ENCODE results near the gene PTPRN2. TPM values are rescaled to one million over a fixed set of nuclear protein-coding genes. Genes with fewer than 3 reads are reported as not detected.

Gene PTPRN2
- total RNA-seq, 1 donor from 2014 or later: 15.4 TPM

DNA sequence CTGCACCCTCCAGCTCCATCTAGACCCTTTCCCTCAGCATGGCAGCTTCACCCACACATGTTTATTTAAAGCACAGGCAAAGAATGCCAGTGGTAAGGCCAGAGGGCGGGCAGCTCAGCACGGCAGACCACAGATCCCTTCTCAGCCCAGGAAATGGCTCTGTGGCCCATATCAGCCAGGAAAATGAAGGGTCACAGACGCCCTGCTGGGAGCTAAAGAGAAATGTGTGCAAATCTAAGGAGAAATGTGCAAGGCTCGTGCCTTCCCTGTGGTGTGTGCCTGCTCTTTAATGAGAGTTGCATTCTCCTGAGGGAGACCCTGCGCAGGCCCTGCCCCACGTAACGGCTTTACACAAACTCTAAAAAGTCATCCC is 23.0 kb downstream of the PTPRN2 start:
- no peak for DNase-seq (ENCODE audit: extremely low spot score, unreplicated experiment)
- no peak overlapping the region for H3K4me3 Mint-ChIP-seq
- no peak overlapping the region for H3K27ac Mint-ChIP-seq
- peaks cover 14% of the 10 kb centered on the region for H3K27me3 Mint-ChIP-seq
- no peaks in the 10 kb centered on the region for H3K9me3 Mint-ChIP-seq
- no peaks in the 10 kb centered on the region for H3K36me3 Mint-ChIP-seq
- TF ChIP-seq, protein P1, sequence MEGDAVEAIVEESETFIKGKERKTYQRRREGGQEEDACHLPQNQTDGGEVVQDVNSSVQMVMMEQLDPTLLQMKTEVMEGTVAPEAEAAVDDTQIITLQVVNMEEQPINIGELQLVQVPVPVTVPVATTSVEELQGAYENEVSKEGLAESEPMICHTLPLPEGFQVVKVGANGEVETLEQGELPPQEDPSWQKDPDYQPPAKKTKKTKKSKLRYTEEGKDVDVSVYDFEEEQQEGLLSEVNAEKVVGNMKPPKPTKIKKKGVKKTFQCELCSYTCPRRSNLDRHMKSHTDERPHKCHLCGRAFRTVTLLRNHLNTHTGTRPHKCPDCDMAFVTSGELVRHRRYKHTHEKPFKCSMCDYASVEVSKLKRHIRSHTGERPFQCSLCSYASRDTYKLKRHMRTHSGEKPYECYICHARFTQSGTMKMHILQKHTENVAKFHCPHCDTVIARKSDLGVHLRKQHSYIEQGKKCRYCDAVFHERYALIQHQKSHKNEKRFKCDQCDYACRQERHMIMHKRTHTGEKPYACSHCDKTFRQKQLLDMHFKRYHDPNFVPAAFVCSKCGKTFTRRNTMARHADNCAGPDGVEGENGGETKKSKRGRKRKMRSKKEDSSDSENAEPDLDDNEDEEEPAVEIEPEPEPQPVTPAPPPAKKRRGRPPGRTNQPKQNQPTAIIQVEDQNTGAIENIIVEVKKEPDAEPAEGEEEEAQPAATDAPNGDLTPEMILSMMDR (conservative IDR thresholded peaks at IDR 0.05): no peak
- no peaks in the 10 kb centered on the region for H3K4me1 Mint-ChIP-seq (ENCODE audit: unreplicated experiment)

DNA sequence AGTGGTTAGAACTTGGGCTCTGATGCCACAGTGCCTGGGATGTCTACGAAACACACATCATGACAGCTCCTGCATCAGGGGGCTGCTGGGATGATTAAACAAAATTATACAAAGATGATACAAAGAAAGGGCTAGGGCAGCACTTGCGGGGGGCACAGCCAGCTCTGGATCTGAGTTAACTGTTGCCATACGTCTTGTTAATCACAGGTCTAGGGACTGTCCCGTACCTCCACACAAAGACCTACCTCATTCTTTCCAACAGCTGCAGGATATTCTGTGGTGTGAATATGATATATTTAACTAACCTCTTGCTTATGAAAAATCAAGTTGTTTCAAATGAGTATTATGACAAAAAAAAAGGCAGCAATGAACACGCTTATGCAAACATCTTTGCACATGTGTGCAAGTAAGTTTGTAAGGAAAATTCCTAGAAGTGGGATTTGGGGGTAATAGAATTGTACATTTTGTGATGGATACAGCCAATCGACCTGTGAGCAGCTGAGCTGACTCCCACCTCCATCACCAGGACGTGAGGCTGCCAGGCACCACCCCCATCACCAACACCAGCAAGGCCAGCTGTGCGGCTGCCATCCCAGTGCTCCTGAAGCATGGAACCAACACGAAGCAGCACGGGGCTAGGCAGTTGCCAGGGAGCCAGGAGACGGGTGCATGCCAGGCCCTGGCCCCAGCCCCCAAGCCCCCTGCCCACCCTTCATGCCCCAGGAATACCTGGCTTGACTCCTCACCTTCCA is 23.5 kb downstream of the PTPRN2 start:
- Mint-ChIP-seq H3K9me3 (no peaks in the 10 kb centered on the region), H3K4me3 (no peak overlapping the region), H3K27ac (no peak overlapping the region), H3K4me1 (ENCODE audit: unreplicated experiment) (no peaks in the 10 kb centered on the region), H3K27me3 (peaks cover 13% of the 10 kb centered on the region), H3K36me3 (no peaks in the 10 kb centered on the region)
- DNase-seq (ENCODE audit: extremely low spot score, unreplicated experiment): no peak
- TF ChIP-seq, protein P1 (conservative IDR thresholded peaks at IDR 0.05): no peak

DNA sequence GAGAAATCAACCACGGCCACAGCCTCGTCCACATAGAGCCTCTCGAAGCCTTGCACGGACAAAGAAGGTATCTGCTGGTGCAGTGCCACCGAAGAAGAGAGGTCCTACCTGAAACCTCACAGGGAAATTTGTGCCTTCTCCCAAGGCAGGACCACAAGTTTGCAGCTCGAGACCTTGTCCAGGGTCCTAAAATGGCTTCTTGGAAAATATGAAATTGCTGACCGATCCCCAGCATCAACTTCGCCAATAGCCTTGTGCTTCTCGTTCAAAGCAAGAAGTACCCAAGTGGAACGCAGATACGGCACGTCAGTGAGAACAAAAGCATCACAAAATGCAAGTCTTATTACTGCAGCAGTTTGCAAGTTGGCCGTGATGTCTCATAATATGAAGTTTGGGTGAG is 24.6 kb downstream of the PTPRN2 start:
- no peaks in the 10 kb centered on the region for H3K4me1 Mint-ChIP-seq (ENCODE audit: unreplicated experiment)
- TF ChIP-seq, protein P1 (conservative IDR thresholded peaks at IDR 0.05): no peak

DNA sequence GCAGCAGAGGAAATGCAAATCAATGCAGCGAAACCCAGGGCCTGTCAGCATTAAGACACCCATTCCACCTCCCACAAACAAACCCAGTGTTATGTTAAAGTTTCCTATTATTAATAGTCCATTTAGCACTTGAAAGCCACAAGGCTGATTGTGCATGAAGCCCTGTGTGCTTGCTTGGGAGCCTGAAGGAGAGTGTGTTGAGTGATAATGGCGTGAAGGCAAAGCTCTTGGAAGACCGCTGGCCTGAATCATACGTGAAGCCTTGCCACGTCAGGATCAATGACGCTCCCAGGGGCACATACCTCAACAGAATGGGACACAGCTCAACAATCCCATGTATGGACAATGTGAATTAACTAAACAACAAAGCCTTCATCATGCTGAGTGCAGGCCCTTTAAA is 25.1 kb downstream of the PTPRN2 start:
- Mint-ChIP-seq H3K4me3 (no peak overlapping the region), H3K9me3 (no peaks in the 10 kb centered on the region), H3K36me3 (no peaks in the 10 kb centered on the region), H3K27me3 (peaks cover 12% of the 10 kb centered on the region), H3K27ac (no peak overlapping the region), H3K4me1 (ENCODE audit: unreplicated experiment) (no peaks in the 10 kb centered on the region)
- TF ChIP-seq, protein P1 (conservative IDR thresholded peaks at IDR 0.05): no peak
- DNase-seq (ENCODE audit: extremely low spot score, unreplicated experiment): no peak

More for the DNA sequence above, 24.6 kb downstream of the PTPRN2 start:
- Mint-ChIP-seq H3K27me3 (peaks cover 12% of the 10 kb centered on the region), H3K36me3 (no peaks in the 10 kb centered on the region), H3K27ac (no peak overlapping the region), H3K4me3 (no peak overlapping the region), H3K9me3 (no peaks in the 10 kb centered on the region)
- no peak for DNase-seq (ENCODE audit: extremely low spot score, unreplicated experiment)

DNA sequence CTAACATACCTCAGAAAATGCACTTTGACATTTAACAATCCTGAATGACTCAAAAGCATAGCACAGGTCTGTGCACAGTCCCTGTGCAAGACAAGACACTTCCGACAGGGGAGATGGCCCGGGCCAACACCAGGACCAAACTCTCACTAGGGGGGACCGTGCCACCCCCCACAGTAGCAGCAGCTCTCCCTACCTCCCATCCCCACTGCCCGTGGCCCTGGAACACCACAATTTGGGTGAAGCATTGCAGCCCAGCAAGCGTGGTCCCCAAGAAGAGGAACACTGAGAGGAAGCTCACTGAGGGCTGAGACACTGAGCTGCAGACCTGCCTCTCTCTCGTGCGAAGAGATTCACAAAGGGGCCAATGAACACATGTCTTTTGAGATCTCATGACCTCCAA is 26.0 kb downstream of the PTPRN2 start:
- TF ChIP-seq, protein P1 (conservative IDR thresholded peaks at IDR 0.05): no peak
- Mint-ChIP-seq H3K9me3 (no peaks in the 10 kb centered on the region), H3K27me3 (peaks cover 6% of the 10 kb centered on the region)

More for the DNA sequence above, 26.0 kb downstream of the PTPRN2 start:
- H3K4me3 Mint-ChIP-seq: no peak overlapping the region
- no peaks in the 10 kb centered on the region for H3K36me3 Mint-ChIP-seq
- DNase-seq (ENCODE audit: extremely low spot score, unreplicated experiment): no peak
- H3K4me1 Mint-ChIP-seq (ENCODE audit: unreplicated experiment): no peaks in the 10 kb centered on the region
- no peak overlapping the region for H3K27ac Mint-ChIP-seq

All from type B pancreatic cell (in vitro differentiated cells).